HepG2 (cell line): ENCODE results near the gene SLC44A4. TPM values are rescaled to one million over a fixed set of nuclear protein-coding genes. Genes with fewer than 3 reads are reported as not detected.
A peak's percentile ranks its signal among the peaks of the same experiment; 100 is the strongest.

Experiments
- ADNP ChIP-seq: sonication (generic); formaldehyde crosslinking; IDR thresholded peaks from 2 replicates; pipeline ENCODE4 v1.4.0; 2020; ENCODE audit warnings: missing genetic modification reagents
- ATF1 ChIP-seq: IDR thresholded peaks from 2 replicates; pipeline ENCODE4 v1.6.1; 2016; ENCODE audit warnings: mild to moderate bottlenecking, control low read depth
- CEBPG ChIP-seq: IDR thresholded peaks from 2 replicates; pipeline ENCODE4 v1.6.1; 2016
- CSRNP2 ChIP-seq: sonication (generic); formaldehyde crosslinking; conservative IDR thresholded peaks from 2 replicates; pipeline ENCODE4 v1.8.0; 2022; ENCODE audit warnings: low read depth, missing genetic modification reagents
- DNMT3B ChIP-seq: conservative IDR thresholded peaks from 2 replicates; pipeline ENCODE4 v1.6.1; 2016; ENCODE audit warnings: missing biosample characterization, control low read depth
- DR1 ChIP-seq: sonication (generic); formaldehyde crosslinking; IDR thresholded peaks from 2 replicates; pipeline ENCODE4 v1.8.0; 2021; ENCODE audit warnings: mild to moderate bottlenecking, missing genetic modification reagents, inconsistent platforms
- EED ChIP-seq: sonication (generic); formaldehyde crosslinking; IDR thresholded peaks from 2 replicates; pipeline ENCODE4 v1.5.0; 2020; ENCODE audit warnings: mild to moderate bottlenecking, missing genetic modification reagents
- EHMT2 ChIP-seq: fragments of 200-600 bp; sonication (generic); IDR thresholded peaks from 2 replicates; pipeline ENCODE4 v1.7.0; 2017; ENCODE audit warnings: antibody characterized with exemption, low read depth, low read length, borderline replicate concordance
- HMGA1 ChIP-seq: sonication (generic); formaldehyde crosslinking; conservative IDR thresholded peaks from 2 replicates; pipeline ENCODE4 v1.4.0; 2020; ENCODE audit warnings: missing genetic modification reagents
- NAIF1 ChIP-seq: sonication (generic); formaldehyde crosslinking; IDR thresholded peaks from 2 replicates; pipeline ENCODE4 v1.5.0; 2020; ENCODE audit warnings: mild to moderate bottlenecking, missing genetic modification reagents, borderline replicate concordance
- NFE2L1 ChIP-seq: sonication (generic); formaldehyde crosslinking; IDR thresholded peaks from 2 replicates; pipeline ENCODE4 v1.4.0; 2020; ENCODE audit warnings: missing genetic modification reagents, mild to moderate bottlenecking, borderline replicate concordance
- PCBP1 ChIP-seq: fragments of 200-400 bp; formaldehyde crosslinking; IDR thresholded peaks from 2 replicates; pipeline ENCODE4 v1.6.1; 2017; ENCODE audit warnings: mild to moderate bottlenecking, low read depth, low read length, borderline replicate concordance
- SAFB2 ChIP-seq: sonication (generic); formaldehyde crosslinking; IDR thresholded peaks from 2 replicates; pipeline ENCODE4 v1.5.1; 2020; ENCODE audit warnings: missing genetic modification reagents, low read depth, mild to moderate bottlenecking, borderline replicate concordance
- SCMH1 ChIP-seq: sonication (generic); formaldehyde crosslinking; IDR thresholded peaks from 2 replicates; pipeline ENCODE4 v1.9.0; 2021; ENCODE audit warnings: missing genetic modification reagents, mild to moderate bottlenecking, borderline replicate concordance
- SIX4 ChIP-seq: sonication (generic); formaldehyde crosslinking; IDR thresholded peaks from 2 replicates; pipeline ENCODE4 v1.4.0; 2020; ENCODE audit warnings: missing genetic modification reagents
- SMARCC2 ChIP-seq: fragments of 450-650 bp; IDR thresholded peaks from 2 replicates; pipeline ENCODE4 v1.6.1; 2017; ENCODE audit warnings: antibody characterized with exemption, mild to moderate bottlenecking
- SNRNP70 ChIP-seq: fragments of 200-400 bp; formaldehyde crosslinking; IDR thresholded peaks from 2 replicates; pipeline ENCODE4 v1.6.1; 2017; ENCODE audit warnings: mild to moderate bottlenecking, low read depth, low read length, moderate library complexity
- SRSF4 ChIP-seq: fragments of 200-400 bp; formaldehyde crosslinking; IDR thresholded peaks from one replicate; pipeline ENCODE4 v1.6.1; 2018; ENCODE audit warnings: mild to moderate bottlenecking, low read depth, low read length, moderate library complexity; ENCODE audit not compliant: poor library complexity, severe bottlenecking
- ZBTB14 ChIP-seq: sonication (generic); formaldehyde crosslinking; IDR thresholded peaks from 2 replicates; pipeline ENCODE4 v1.4.0; 2020; ENCODE audit warnings: missing genetic modification reagents
- ZNF331 ChIP-seq: sonication (generic); formaldehyde crosslinking; IDR thresholded peaks from 2 replicates; pipeline ENCODE4 v1.4.0; 2020; ENCODE audit warnings: missing genetic modification reagents
- polyA plus RNA-seq, 8 experiments: library from polyadenylated mRNA; depleted of rRNA in 3 of 8; stranded (reverse) in 7 of 8; unstranded in 1 of 8; fragments of >200 nt; fragmentation: Illumina TruSeq in 4 of 8; extraction: Trizol in 4 of 8; gene quantifications; 2 replicates each; pipeline versions ENCODE4 v1.2.1 to v1.2.3, GENCODE V29; 2011 to 2016; ENCODE audit warnings: low read depth in 4 of 8, missing spikeins in 1 of 8, mixed read lengths in 1 of 8; ENCODE audit not compliant: insufficient read depth in 1 of 8
- total RNA-seq, 5 experiments: library from RNA; depleted of rRNA; stranded (reverse); fragments of >200 nt; fragmentation: Illumina TruSeq; extraction: Trizol; gene quantifications; 2 replicates each; pipeline ENCODE4 v1.2.3, GENCODE V29; 2016; ENCODE audit warnings: low read depth in 1 of 5
- TF ChIP-seq, protein P1 (sequence below): sonication (generic); formaldehyde crosslinking; IDR thresholded peaks from 2 replicates; pipeline ENCODE4 v1.8.0; 2022; ENCODE audit warnings: mild to moderate bottlenecking, missing genetic modification reagents; ENCODE audit not compliant: insufficient replicate concordance

SLC44A4 gene
- total and polyA plus RNA-seq, 2 of the 13 experiments (the other 11 are each of a cell fraction or from before 2014, with no cell fraction given), result 3.5 to 5.9 TPM

DNA sequence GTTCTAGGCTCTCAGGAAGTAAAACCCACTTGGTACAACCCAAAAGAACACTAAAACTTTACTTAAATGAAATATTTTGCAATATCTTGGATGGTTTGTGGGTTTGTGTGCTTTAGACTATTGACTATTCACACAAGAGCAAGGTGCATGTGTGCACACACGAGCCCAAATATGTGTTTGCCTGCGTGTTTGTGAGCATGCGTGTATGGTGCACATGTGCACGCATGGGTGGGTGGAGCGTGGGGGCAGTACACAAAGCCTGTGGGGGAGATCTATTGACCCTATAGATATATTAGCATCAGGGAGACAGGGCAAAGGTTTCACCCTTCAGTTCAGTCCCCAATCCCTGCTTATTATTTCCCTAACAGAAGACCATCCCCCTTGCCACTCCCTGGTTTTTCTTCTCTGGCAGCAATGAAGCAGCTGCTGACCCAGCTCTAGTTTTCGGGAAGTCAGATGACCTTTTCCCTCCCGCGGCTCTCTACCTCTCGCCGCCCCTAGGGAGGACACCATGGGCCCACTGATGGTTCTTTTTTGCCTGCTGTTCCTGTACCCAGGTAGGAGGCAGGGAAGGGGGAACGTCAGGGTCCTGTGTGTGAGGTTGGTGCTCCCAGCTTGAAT is 48.6 kb upstream of the SLC44A4 start, which contains the start of gene C2 (continued):
- TF ChIP-seq ZBTB14 (CRISPR knock-in tag) (0 out of 2 replicates have a peak, but pooled peaks have one; percentile 23), DR1 (CRISPR knock-in tag) (no peak), SCMH1 (CRISPR knock-in tag) (no peak), SMARCC2 (0 out of 2 replicates have a peak, but pooled peaks have one; percentile 29), ATF1 (peak; percentile 79), EHMT2 (peak; percentile 50; the same call in 1 of the 2 replicates), HMGA1 (CRISPR knock-in tag) (no peak), DNMT3B (CRISPR knock-in tag) (no peak), CEBPG (CRISPR knock-in tag) (peak; percentile 95), NFE2L1 (CRISPR knock-in tag) (no peak), ADNP (CRISPR knock-in tag) (no peak), NAIF1 (no peak; the same call in 1 of the 2 replicates), SNRNP70 (no peak), SRSF4 (no peak), CSRNP2 (CRISPR knock-in tag) (no peak), SAFB2 (CRISPR knock-in tag) (peak; percentile 67; the same call in 1 of the 2 replicates), PCBP1 (no peak), EED (no peak), ZNF331 (CRISPR knock-in tag) (peak; percentile 90), SIX4 (CRISPR knock-in tag) (peak; percentile 74)
- TF ChIP-seq, protein P1, sequence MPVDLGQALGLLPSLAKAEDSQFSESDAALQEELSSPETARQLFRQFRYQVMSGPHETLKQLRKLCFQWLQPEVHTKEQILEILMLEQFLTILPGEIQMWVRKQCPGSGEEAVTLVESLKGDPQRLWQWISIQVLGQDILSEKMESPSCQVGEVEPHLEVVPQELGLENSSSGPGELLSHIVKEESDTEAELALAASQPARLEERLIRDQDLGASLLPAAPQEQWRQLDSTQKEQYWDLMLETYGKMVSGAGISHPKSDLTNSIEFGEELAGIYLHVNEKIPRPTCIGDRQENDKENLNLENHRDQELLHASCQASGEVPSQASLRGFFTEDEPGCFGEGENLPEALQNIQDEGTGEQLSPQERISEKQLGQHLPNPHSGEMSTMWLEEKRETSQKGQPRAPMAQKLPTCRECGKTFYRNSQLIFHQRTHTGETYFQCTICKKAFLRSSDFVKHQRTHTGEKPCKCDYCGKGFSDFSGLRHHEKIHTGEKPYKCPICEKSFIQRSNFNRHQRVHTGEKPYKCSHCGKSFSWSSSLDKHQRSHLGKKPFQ, result peak; percentile 96
